ENCODE results near the gene OLR1.
"Not testable (repeated sequence)": the region's sequence is repeated elsewhere in the genome, so short reads cannot be mapped to it uniquely, and the experiment has no call there.

Gene OLR1

DNA sequence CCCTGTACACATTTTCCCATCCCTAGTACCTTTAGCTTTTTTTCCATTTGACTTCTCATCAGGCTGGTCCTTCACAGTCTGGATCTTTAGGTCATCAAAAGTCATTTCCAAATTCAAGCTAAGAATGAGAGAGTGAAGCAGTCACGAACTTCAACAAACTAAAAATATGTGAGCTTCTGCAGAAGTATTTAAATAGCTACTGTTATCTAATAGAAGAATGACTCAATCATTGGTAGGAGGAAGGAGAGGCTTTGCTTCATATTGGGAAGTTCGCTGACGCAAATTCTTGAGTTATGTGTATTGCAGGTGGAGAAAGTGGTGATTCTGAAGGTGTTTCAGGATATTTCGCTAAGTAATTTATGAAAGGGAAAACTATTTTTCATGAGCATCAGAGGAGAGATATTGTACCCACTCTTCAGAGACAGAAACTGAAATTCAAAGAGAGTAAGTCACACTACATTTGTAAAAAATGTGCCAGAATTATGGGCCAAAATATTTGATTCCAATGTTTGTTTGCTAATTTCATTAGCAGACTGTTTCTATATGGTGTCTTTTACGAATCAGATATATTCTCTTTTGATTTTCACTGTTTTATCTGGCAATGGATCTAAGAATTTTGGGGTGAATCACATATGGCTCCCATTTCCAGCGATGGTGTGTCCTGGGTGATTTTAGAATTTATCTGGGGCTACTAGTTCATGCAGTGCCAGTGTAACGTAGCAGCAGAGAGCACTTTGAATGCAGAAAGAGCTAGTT lies at the start of gene OLR1:
Gene OLR1, minus strand, starts transcription at position 160 of the 756 bp plus-strand sequence. Its CDS starts 55 bp downstream, at position 105.
- Histone ChIP-seq H3K9me3 (ENCODE audit: control insufficient read depth in 2 of 2, low read length in 2 of 2) (no peaks in the 10 kb centered on the region), H3K36me3 (ENCODE audit: control insufficient read depth in 2 of 2, insufficient read depth in 2 of 2, low read length in 2 of 2) (no peaks in the 10 kb centered on the region), H3K4me3 (ENCODE audit: low read length in 2 of 2) (no peak within 1 kb of the TSS), H3K27ac (ENCODE audit: low read length) (no peak within 1 kb of the TSS), H3K4me1 (ENCODE audit: control insufficient read depth, insufficient read depth, low read length) (no peaks in the 10 kb centered on the region), H3K9ac (ENCODE audit: low read length in 2 of 2) (no peak within 1 kb of the TSS), H3K27me3 (ENCODE audit: control insufficient read depth in 1 of 2, insufficient read depth in 2 of 2, low read length in 2 of 2) (no peaks in the 10 kb centered on the region)

DNA sequence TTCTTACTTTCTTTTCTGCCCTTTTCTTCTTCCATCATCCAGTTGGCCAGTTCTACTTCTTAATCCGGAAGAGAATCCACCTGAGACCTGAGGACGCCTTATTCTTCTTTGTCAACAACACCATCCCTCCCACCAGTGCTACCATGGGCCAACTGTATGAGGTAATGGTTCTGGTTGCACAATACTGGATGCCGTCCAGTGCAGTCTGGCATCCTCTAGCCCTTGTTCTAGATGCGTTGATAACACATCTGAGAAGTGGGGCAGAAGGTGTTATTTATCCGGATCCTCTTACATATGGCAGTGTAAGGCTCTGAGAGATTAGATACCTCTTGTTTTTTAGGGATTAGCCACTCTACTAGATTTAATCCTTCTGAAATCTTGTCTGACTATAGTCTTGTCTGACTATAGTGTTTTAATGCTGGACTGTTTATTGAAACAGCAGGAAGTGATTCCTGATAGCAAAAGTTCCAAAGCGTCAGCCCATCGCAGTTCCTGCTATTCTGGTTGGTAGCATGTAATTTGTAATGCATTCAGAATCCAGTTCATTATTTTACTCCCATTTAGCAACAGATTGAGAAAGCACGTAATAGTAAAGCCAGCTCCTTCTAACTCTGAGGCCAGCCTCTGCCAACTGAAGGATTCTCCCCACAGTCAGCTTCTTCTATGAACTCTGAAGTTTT lies 48.6 kb upstream of the OLR1 start:
- peak overlapping the region in 1 of 2 donors; percentile 29 for H3K9ac ChIP-seq (ENCODE audit: low read length in 2 of 2)
- no peaks in the 10 kb centered on the region for H3K27me3 ChIP-seq (ENCODE audit: control insufficient read depth in 1 of 2, insufficient read depth in 2 of 2, low read length in 2 of 2)
- H3K36me3 ChIP-seq (ENCODE audit: control insufficient read depth in 2 of 2, insufficient read depth in 2 of 2, low read length in 2 of 2) = peaks cover 46 to 49% of the 10 kb centered on the region in 2 donors
- no peaks in the 10 kb centered on the region for H3K9me3 ChIP-seq (ENCODE audit: control insufficient read depth in 2 of 2, low read length in 2 of 2)
- H3K4me1 ChIP-seq (ENCODE audit: control insufficient read depth, insufficient read depth, low read length) = no peaks in the 10 kb centered on the region
- peak overlapping the region; percentile 55 for H3K27ac ChIP-seq (ENCODE audit: low read length)
- no peak overlapping the region for H3K4me3 ChIP-seq (ENCODE audit: low read length in 2 of 2)

DNA sequence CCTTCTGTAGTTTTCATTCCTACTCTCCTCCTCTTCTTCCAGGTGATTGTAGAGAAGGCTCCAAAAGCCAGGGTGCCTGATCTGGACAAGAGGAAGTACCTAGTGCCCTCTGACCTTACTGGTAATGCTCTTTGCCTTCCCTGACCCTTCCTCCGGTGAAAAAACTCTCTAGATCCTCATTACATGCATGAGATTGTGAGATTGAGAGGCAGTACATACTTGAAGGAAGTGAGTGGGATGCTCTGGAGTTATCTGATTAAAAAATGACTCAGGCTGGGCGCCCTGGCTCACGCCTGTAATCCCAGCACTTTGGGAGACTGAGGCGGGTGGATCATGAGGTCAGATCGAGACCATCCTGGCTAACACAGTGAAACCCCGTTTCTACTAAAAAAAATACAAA lies 46.1 kb upstream of the OLR1 start:
- H3K27me3 ChIP-seq (ENCODE audit: control insufficient read depth in 1 of 2, insufficient read depth in 2 of 2, low read length in 2 of 2) = no peaks in the 10 kb centered on the region
- no peak overlapping the region for H3K9ac ChIP-seq (ENCODE audit: low read length in 2 of 2)
- H3K4me1 ChIP-seq (ENCODE audit: control insufficient read depth, insufficient read depth, low read length) = peaks cover 8% of the 10 kb centered on the region
- no peak overlapping the region for H3K27ac ChIP-seq (ENCODE audit: low read length)
- H3K36me3 ChIP-seq (ENCODE audit: control insufficient read depth in 2 of 2, insufficient read depth in 2 of 2, low read length in 2 of 2) = peaks cover 35 to 38% of the 10 kb centered on the region in 2 donors
- H3K9me3 ChIP-seq (ENCODE audit: control insufficient read depth in 2 of 2, low read length in 2 of 2) = no peaks in the 10 kb centered on the region
- no peak overlapping the region for H3K4me3 ChIP-seq (ENCODE audit: low read length in 2 of 2)

DNA sequence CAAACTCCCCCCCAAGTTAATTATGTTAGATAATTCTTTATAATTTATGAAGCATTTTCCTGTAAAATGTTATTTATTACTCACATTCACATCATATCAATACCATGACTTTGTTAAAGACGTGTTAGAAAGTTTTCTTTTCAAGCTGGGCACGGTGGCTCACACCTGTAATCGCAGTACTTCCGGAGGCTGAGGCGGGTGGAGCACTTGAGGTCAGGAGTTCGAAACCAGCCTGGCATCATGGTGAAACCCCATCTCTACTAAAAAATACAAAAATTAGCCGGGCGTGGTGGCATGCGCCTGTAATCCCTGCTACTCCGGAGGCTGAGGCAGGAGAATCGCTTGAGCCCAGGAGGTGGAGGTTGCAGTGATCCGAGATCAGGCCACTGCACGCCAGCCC lies 44.0 kb upstream of the OLR1 start:
- not testable (repeated sequence) for H3K4me3 ChIP-seq (ENCODE audit: low read length in 2 of 2); H3K9me3 ChIP-seq (ENCODE audit: control insufficient read depth in 2 of 2, low read length in 2 of 2); H3K27me3 ChIP-seq (ENCODE audit: control insufficient read depth in 1 of 2, insufficient read depth in 2 of 2, low read length in 2 of 2); H3K27ac ChIP-seq (ENCODE audit: low read length); H3K9ac ChIP-seq (ENCODE audit: low read length in 2 of 2)
- peaks cover 15 to 17% of the 10 kb centered on the region in 2 donors for H3K36me3 ChIP-seq (ENCODE audit: control insufficient read depth in 2 of 2, insufficient read depth in 2 of 2, low read length in 2 of 2)
- H3K4me1 ChIP-seq (ENCODE audit: control insufficient read depth, insufficient read depth, low read length) = peaks cover 12% of the 10 kb centered on the region

DNA sequence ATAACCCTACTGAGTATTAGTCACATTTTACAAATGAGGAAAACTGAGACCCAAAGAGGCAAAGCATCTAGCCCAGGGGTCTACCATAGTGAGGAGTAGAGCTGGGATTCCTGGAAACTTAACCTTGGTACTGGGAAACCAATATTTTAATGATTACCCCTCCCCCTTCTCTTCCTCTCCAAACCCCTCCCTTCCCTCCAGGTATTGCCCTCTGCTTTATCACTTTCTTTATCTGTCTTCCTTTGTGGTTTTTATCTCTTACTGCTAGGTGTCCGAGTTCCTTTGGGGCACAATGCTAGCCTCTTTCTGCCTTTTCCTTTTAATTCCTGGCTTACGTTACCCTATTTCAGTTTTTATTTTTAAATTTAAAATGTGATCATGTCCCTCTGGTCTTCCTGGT lies 43.5 kb upstream of the OLR1 start:
- Histone ChIP-seq H3K27ac (ENCODE audit: low read length) (peak overlapping the region; percentile 99), H3K4me1 (ENCODE audit: control insufficient read depth, insufficient read depth, low read length) (peaks cover 12% of the 10 kb centered on the region), H3K9ac (ENCODE audit: low read length in 2 of 2) (no peak overlapping the region), H3K4me3 (ENCODE audit: low read length in 2 of 2) (peak overlapping the region; percentile 92 to 96), H3K36me3 (ENCODE audit: control insufficient read depth in 2 of 2, insufficient read depth in 2 of 2, low read length in 2 of 2) (peaks cover 11 to 12% of the 10 kb centered on the region in 2 donors), H3K27me3 (ENCODE audit: control insufficient read depth in 1 of 2, insufficient read depth in 2 of 2, low read length in 2 of 2) (no peaks in the 10 kb centered on the region), H3K9me3 (ENCODE audit: control insufficient read depth in 2 of 2, low read length in 2 of 2) (no peaks in the 10 kb centered on the region)

DNA sequence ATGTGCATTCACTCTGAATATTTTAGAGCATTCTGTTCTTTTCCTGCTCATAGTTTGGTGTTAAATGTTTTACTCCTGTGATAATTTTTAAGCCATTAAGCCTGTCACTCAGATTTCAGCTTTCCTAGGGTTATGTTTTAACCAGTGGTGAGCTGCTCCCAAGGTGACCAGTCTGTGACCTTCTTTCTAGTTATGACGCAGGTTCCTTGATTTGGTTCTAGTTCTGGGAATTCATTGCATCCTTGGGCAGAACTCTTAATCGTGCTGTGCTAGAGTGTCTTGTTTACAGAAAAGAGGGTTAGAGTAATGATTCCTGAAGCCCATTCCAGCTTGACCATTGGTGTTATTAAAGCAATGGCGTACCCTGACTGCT lies 42.9 kb upstream of the OLR1 start:
- H3K4me3 ChIP-seq (ENCODE audit: low read length in 2 of 2) = peak overlapping the region; percentile 92 to 96
- peaks cover 6 to 7% of the 10 kb centered on the region in 2 donors for H3K36me3 ChIP-seq (ENCODE audit: control insufficient read depth in 2 of 2, insufficient read depth in 2 of 2, low read length in 2 of 2)
- no peaks in the 10 kb centered on the region for H3K27me3 ChIP-seq (ENCODE audit: control insufficient read depth in 1 of 2, insufficient read depth in 2 of 2, low read length in 2 of 2)
- H3K9me3 ChIP-seq (ENCODE audit: control insufficient read depth in 2 of 2, low read length in 2 of 2) = no peaks in the 10 kb centered on the region
- H3K4me1 ChIP-seq (ENCODE audit: control insufficient read depth, insufficient read depth, low read length) = peaks cover 12% of the 10 kb centered on the region
- peak overlapping the region; percentile 99 for H3K9ac ChIP-seq (ENCODE audit: low read length in 2 of 2)
- peak overlapping the region; percentile 99 for H3K27ac ChIP-seq (ENCODE audit: low read length)

DNA sequence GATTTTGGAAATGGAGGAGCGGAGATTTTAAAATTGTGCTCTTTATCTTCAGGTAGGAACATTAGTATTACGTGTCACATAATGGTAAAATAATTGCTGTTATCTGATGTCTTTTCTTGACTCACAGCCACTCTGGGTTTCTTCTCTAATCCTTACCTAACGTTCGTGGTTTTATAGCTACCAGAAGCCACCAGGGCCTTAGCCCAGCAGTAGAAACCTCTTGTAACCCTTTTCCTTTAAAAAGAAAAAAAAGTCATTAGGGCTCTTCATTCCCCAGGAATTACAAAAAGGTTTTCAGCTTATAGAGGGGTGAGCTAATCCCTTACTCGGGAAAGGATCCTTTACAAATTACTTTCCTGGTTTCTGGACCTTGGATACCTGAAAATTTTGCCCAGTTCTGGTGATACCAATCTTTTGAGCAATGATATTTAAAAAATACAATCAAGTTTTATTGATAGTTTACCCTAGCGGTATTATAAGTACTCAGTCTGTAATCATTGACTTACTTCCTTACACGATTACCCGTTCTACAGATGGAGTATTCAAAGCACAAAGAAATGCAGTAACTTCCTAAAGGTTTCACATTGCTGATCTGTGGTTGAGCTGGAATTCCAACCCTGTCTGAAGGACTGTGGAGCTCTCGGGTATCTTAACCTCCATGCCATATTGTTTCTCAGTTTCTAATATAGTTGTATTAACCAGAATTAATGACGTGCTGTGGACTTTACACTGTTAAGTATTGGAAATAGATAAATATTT lies 42.4 kb upstream of the OLR1 start:
- Histone ChIP-seq H3K9ac (ENCODE audit: low read length in 2 of 2) (peak overlapping the region; percentile 99), H3K27me3 (ENCODE audit: control insufficient read depth in 1 of 2, insufficient read depth in 2 of 2, low read length in 2 of 2) (no peaks in the 10 kb centered on the region), H3K27ac (ENCODE audit: low read length) (peak overlapping the region; percentile 99), H3K4me1 (ENCODE audit: control insufficient read depth, insufficient read depth, low read length) (peaks cover 12% of the 10 kb centered on the region), H3K9me3 (ENCODE audit: control insufficient read depth in 2 of 2, low read length in 2 of 2) (no peaks in the 10 kb centered on the region), H3K36me3 (ENCODE audit: control insufficient read depth in 2 of 2, insufficient read depth in 2 of 2, low read length in 2 of 2) (peaks cover 2 to 3% of the 10 kb centered on the region in 2 donors), H3K4me3 (ENCODE audit: low read length in 2 of 2) (peak overlapping the region; percentile 92 to 96)

DNA sequence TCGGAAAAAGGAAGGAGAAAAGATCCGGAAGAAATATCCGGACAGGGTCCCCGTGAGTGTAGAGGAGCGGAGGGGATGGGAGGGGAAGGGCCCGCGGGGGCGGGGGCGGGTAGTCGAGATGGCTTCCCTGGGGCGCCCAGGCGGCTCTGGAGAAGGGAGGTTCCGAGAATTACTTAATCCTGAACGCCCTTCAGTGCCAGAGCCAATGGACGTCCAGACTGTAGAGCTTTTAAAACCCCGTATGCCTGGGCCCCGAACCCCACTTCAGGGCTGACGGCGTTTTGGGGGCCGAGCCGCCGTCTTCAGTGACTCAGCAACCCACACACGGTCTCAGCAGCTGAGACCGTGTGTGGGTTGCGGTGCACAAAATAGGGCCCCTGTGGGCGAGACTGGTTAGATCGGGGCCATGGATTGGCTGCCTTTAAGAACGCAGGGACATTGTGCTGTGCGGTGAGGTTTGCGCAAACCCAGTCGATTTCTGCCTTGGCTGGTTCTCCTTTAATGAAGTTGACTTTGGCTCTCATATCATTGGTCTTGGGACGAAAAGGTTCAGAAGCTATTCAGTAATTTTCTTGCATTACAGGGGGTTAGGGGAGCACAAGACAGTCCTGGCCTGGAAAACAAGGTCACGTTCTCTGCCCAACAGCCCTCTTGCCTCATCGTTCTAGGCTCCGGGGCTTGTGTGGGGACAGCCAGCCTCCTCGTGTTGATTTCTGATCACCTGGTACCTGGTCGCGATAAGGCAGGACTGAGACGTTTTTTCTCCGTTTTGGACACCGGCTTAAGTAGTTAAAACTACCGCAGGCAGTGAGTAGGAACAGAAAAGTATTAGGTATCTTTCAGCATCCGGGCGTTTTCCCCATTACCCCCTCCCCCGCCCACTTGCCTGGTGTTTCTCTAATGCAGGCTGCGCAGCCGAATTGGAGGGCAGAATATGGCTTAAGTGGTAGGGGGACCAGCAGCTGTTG lies 41.5 kb upstream of the OLR1 start:
- H3K4me1 ChIP-seq (ENCODE audit: control insufficient read depth, insufficient read depth, low read length) = peaks cover 12% of the 10 kb centered on the region
- peak overlapping the region; percentile 99 for H3K9ac ChIP-seq (ENCODE audit: low read length in 2 of 2)
- H3K27me3 ChIP-seq (ENCODE audit: control insufficient read depth in 1 of 2, insufficient read depth in 2 of 2, low read length in 2 of 2) = no peaks in the 10 kb centered on the region
- H3K27ac ChIP-seq (ENCODE audit: low read length) = peak overlapping the region; percentile 99
- H3K4me3 ChIP-seq (ENCODE audit: low read length in 2 of 2) = peak overlapping the region; percentile 92 to 96
- H3K36me3 ChIP-seq (ENCODE audit: control insufficient read depth in 2 of 2, insufficient read depth in 2 of 2, low read length in 2 of 2) = peaks cover 2 to 3% of the 10 kb centered on the region in 2 donors
- no peaks in the 10 kb centered on the region for H3K9me3 ChIP-seq (ENCODE audit: control insufficient read depth in 2 of 2, low read length in 2 of 2)

DNA sequence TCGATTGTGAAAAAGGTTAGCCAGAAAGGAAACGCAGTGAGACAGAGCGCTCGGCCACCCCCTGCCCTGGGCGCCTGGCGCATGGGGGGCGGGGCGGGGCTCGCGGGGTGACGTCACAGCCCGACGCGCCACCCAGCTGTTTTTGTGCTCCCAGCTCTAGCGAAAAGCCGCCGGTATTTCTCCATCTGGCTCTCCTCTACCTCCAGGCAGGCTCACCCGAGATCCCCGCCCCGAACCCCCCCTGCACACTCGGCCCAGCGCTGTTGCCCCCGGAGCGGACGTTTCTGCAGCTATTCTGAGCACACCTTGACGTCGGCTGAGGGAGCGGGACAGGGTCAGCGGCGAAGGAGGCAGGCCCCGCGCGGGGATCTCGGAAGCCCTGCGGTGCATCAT lies 40.8 kb upstream of the OLR1 start, which contains the start of gene GABARAPL1:
Gene GABARAPL1, plus strand, starts transcription at position 139 of the 393 bp plus-strand sequence. Its CDS starts 253 bp downstream, at position 392.
- Histone ChIP-seq H3K9ac (ENCODE audit: low read length in 2 of 2) (peak within 1 kb of the TSS; percentile 99), H3K27ac (ENCODE audit: low read length) (peak within 1 kb of the TSS; percentile 99), H3K27me3 (ENCODE audit: control insufficient read depth in 1 of 2, insufficient read depth in 2 of 2, low read length in 2 of 2) (no peaks in the 10 kb centered on the region), H3K4me3 (ENCODE audit: low read length in 2 of 2) (peak within 1 kb of the TSS; percentile 92 to 96), H3K9me3 (ENCODE audit: control insufficient read depth in 2 of 2, low read length in 2 of 2) (no peaks in the 10 kb centered on the region), H3K4me1 (ENCODE audit: control insufficient read depth, insufficient read depth, low read length) (peaks cover 12% of the 10 kb centered on the region), H3K36me3 (ENCODE audit: control insufficient read depth in 2 of 2, insufficient read depth in 2 of 2, low read length in 2 of 2) (no peaks in the 10 kb centered on the region)
